ENCODE results near the gene SPN.

DNA sequence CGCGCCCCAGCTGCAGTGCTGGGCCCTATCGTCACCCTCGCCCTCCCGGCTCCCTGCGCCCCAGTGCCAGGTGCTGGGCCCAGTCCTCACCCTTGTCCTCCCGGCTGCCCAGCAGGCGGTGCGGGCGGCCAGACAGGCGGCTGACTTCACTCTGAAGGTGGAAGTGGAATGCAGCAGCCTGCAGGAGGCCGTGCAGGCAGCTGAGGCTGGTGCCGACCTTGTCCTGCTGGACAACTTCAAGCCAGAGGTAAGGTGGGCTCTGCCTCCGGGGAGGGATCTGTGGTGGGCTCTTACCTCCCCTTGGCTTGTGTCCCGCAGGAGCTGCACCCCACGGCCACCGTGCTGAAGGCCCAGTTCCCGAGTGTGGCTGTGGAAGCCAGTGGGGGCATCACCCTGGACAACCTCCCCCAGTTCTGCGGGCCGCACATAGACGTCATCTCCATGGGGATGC is 33.9 kb downstream of the SPN start:
- no peak for TF ChIP-seq POLR2AphosphoS5 (IDR thresholded peaks at IDR 0.05)
- TF ChIP-seq, protein P1, sequence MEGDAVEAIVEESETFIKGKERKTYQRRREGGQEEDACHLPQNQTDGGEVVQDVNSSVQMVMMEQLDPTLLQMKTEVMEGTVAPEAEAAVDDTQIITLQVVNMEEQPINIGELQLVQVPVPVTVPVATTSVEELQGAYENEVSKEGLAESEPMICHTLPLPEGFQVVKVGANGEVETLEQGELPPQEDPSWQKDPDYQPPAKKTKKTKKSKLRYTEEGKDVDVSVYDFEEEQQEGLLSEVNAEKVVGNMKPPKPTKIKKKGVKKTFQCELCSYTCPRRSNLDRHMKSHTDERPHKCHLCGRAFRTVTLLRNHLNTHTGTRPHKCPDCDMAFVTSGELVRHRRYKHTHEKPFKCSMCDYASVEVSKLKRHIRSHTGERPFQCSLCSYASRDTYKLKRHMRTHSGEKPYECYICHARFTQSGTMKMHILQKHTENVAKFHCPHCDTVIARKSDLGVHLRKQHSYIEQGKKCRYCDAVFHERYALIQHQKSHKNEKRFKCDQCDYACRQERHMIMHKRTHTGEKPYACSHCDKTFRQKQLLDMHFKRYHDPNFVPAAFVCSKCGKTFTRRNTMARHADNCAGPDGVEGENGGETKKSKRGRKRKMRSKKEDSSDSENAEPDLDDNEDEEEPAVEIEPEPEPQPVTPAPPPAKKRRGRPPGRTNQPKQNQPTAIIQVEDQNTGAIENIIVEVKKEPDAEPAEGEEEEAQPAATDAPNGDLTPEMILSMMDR (IDR thresholded peaks at IDR 0.05), result no peak
- TF ChIP-seq POLR2A (IDR thresholded peaks at IDR 0.05), result no peak
- no peak for TF ChIP-seq EP300 (IDR thresholded peaks at IDR 0.05)

Measured in suprapubic skin (tissue), 4 donors.